Uterus (tissue), 4 donors: ENCODE results near the gene VWA8. TPM values are rescaled to one million over a fixed set of nuclear protein-coding genes. Genes with fewer than 3 reads are reported as not detected.

Experiments
- DNase-seq, 2 donors: peaks; one replicate each; pipeline ENCODE4 v3.0.0-alpha.2; 2019 to 2020
- H3K27ac ChIP-seq, 2 donors: fragments of 200-600 bp; sonication (generic); 1 replicate in 1 of 2; 2 replicates in 1 of 2; pipeline ENCODE4 v1.5.1; 2016 to 2018
- H3K27me3 ChIP-seq, 2 donors: fragments of 200-600 bp; sonication (generic); one replicate each; pipeline ENCODE4 v1.5.1; 2018 to 2019; ENCODE audit warnings: control low read depth in 1 of 2
- H3K36me3 ChIP-seq, 2 donors: fragments of 200-600 bp; sonication (generic); one replicate each; pipeline ENCODE4 v1.5.1; 2019; ENCODE audit warnings: control low read depth in 1 of 2
- H3K4me1 ChIP-seq, 2 donors: fragments of 200-600 bp; sonication (generic); one replicate each; pipeline ENCODE4 v1.5.1; 2018 to 2019; ENCODE audit warnings: control low read depth in 1 of 2
- H3K4me3 ChIP-seq, 2 donors: fragments of 200-600 bp; sonication (generic); 1 replicate in 1 of 2; 2 replicates in 1 of 2; pipeline ENCODE4 v1.5.1; 2018 to 2019; ENCODE audit warnings: mild to moderate bottlenecking in 1 of 2
- H3K9me3 ChIP-seq, 2 donors: fragments of 200-600 bp; sonication (generic); one replicate each; pipeline ENCODE4 v1.5.1; 2019; ENCODE audit warnings: control low read depth in 1 of 2
- POLR2A ChIP-seq, 2 donors: fragments of 450-650 bp; IDR thresholded peaks; one replicate each; pipeline ENCODE4 v1.6.1; 2016; ENCODE audit warnings: antibody characterized with exemption in 2 of 2, mild to moderate bottlenecking in 1 of 2, moderate library complexity in 1 of 2
- intact Hi-C: fragments of 100-400 bp; cut with DNase I; formaldehyde crosslinking; loops from one replicate; pipeline ENCODE4 v1.15.1; 2023; ENCODE audit warnings: low total_unique reads
- total RNA-seq, 4 donors: library from RNA; depleted of rRNA in 3 of 4; stranded (reverse); fragments of >200 nt in 3 of 4; gene quantifications; one replicate each; pipeline versions ENCODE4 v1.1.0 to v1.2.4, GENCODE V29; 2014 to 2023
- TF ChIP-seq, protein P1 (sequence below), 4 experiments: fragments of 200-600 bp in 2 of 4; fragments of 450-650 bp in 2 of 4; sonication (generic) in 2 of 4; IDR thresholded peaks; one replicate each; pipeline ENCODE4 v1.5.1; 2016 to 2019; ENCODE audit warnings: antibody characterized with exemption in 4 of 4, mild to moderate bottlenecking in 2 of 4, moderate library complexity in 1 of 4
- donor health status: DM: yes; HTN: yes; CAD: no.

VWA8 gene
- total RNA-seq, 4 donors from 2014 or later: 25.6 to 59.7 (median 37.5) TPM

DNA sequence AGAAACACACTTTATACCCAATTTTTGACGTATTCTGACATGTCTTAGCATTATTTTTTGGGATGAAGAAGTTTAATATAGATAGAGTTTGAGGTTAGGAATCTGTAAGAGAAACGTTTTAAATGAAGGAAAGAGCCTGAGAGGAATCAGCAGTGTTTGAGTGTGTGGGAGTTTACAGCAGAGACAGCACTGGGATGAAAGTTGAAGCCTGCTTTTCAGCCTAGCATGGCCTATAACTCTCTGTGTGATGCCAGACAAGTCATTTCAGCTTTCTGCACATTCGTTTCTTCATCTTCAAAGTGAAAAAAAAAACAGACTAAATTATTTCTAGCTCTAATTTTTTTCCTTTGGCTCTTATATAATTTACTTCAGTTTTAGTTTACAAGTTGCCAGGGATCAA is 326.5 kb downstream of the VWA8 start:
- peaks cover 5 to 15% of the 10 kb centered on the region in 2 donors for H3K4me1 ChIP-seq
- no peak for TF ChIP-seq POLR2A (IDR thresholded peaks at IDR 0.05)
- TF ChIP-seq, protein P1, sequence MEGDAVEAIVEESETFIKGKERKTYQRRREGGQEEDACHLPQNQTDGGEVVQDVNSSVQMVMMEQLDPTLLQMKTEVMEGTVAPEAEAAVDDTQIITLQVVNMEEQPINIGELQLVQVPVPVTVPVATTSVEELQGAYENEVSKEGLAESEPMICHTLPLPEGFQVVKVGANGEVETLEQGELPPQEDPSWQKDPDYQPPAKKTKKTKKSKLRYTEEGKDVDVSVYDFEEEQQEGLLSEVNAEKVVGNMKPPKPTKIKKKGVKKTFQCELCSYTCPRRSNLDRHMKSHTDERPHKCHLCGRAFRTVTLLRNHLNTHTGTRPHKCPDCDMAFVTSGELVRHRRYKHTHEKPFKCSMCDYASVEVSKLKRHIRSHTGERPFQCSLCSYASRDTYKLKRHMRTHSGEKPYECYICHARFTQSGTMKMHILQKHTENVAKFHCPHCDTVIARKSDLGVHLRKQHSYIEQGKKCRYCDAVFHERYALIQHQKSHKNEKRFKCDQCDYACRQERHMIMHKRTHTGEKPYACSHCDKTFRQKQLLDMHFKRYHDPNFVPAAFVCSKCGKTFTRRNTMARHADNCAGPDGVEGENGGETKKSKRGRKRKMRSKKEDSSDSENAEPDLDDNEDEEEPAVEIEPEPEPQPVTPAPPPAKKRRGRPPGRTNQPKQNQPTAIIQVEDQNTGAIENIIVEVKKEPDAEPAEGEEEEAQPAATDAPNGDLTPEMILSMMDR (IDR thresholded peaks at IDR 0.05): no peak
- H3K27ac ChIP-seq: peak overlapping the region in 1 of 2 donors; percentile 4
- H3K4me3 ChIP-seq: no peak overlapping the region
- intact Hi-C loops: no loop called here
- H3K27me3 ChIP-seq: no peaks in the 10 kb centered on the region
- H3K9me3 ChIP-seq: no peaks in the 10 kb centered on the region
- no peaks in the 10 kb centered on the region for H3K36me3 ChIP-seq
- no peak for DNase-seq

- DNase-seq: no peak
- H3K36me3 ChIP-seq: no peaks in the 10 kb centered on the region
- intact Hi-C loops: no loop called here
- H3K27me3 ChIP-seq: no peaks in the 10 kb centered on the region
- H3K9me3 ChIP-seq: no peaks in the 10 kb centered on the region
- no peak overlapping the region for H3K27ac ChIP-seq
- TF ChIP-seq, protein P1 (IDR thresholded peaks at IDR 0.05): no peak
- H3K4me3 ChIP-seq: no peak overlapping the region
- peaks cover 0 to 15% of the 10 kb centered on the region in 2 donors for H3K4me1 ChIP-seq
These were observed 327.1 kb downstream of the VWA8 start for GRCh38 chr13:41633776-41634175.

DNA sequence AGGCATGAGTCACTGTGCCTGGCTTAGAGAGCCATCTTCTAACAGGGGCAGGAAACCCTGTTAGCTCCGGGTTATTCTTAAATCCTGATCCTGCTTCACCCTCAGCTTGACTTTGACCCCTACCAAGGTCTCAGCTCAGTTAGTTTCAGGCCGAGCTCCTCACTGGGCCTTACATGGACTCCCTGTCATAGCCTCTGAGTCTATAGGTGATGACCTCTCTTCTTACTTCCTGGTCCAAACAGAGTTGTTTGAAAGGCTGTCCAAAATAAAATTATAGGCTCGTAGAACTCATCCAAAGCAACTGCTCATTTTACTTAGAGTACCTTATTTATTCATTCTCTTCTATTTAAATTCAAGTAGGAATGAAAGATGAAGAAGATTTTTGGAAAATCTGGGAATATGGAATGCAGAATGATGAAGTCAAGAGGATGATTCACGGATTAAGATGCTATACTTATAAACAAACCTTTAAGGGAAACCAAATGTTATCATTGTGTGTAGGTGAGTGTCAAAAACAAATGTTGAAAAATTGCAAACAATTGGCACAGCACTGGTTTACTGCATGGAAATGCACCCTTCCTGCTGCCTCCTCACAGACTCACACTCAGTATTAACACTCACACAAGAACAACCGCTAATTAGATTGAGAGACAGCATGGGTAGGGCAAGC is 329.5 kb downstream of the VWA8 start:
- intact Hi-C loops: no loop called here
- DNase-seq: no peak
- no peaks in the 10 kb centered on the region for H3K27me3 ChIP-seq
- no peak for TF ChIP-seq POLR2A (IDR thresholded peaks at IDR 0.05)
- TF ChIP-seq, protein P1 (IDR thresholded peaks at IDR 0.05): no peak
- no peak overlapping the region for H3K27ac ChIP-seq
- H3K9me3 ChIP-seq: no peaks in the 10 kb centered on the region
- H3K4me1 ChIP-seq: peaks cover 0 to 11% of the 10 kb centered on the region in 2 donors
- no peaks in the 10 kb centered on the region for H3K36me3 ChIP-seq
- H3K4me3 ChIP-seq: no peak overlapping the region

DNA sequence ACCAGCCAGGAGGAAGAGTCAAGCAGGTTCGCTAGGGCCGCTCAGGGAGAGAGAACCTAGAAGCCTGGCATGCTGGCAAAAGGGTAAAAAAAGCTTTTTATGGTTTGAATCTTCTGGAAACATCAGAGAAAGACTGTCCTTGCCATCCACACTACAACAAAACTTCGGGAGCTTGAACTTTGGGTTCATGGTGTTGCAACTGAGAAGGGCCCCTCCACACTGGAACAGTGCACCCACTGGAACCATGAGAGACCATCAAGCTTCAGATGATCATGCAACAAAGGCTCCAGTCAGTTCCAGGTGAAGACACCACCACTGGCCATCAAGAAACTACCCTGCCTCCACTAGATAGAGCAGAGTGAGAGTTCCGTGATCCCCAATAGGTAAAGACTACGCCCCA is 333.5 kb downstream of the VWA8 start:
- intact Hi-C loops: no loop called here
- no peak overlapping the region for H3K27ac ChIP-seq
- TF ChIP-seq POLR2A (IDR thresholded peaks at IDR 0.05): no peak
- TF ChIP-seq, protein P1 (IDR thresholded peaks at IDR 0.05): no peak
- no peaks in the 10 kb centered on the region for H3K36me3 ChIP-seq
- H3K9me3 ChIP-seq: no peaks in the 10 kb centered on the region
- no peaks in the 10 kb centered on the region for H3K27me3 ChIP-seq
- no peak overlapping the region for H3K4me3 ChIP-seq
- no peaks in the 10 kb centered on the region for H3K4me1 ChIP-seq
- no peak for DNase-seq

DNA sequence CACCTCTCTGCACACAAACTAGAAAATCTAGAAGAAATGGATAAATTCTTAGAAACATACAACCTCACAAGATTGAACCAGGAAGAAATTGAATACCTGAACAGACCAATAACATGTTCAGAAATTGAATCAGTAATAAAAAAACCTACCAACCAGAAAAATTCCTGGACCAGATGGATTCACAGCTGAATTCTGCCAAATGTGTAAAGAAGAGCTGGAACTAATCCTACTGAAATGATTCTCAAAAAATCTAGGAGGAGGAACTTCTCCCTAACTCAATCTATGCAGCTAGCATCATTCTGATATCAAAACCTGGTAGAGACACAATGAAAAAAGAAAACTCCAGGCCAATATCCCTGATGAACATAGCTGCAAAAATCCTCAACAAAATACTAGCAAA is 336.9 kb downstream of the VWA8 start:
- TF ChIP-seq, protein P1 (IDR thresholded peaks at IDR 0.05): no peak
- no peak for TF ChIP-seq POLR2A (IDR thresholded peaks at IDR 0.05)
- no peaks in the 10 kb centered on the region for H3K9me3 ChIP-seq
- DNase-seq: no peak
- H3K4me1 ChIP-seq: peaks cover 0 to 4% of the 10 kb centered on the region in 2 donors
- intact Hi-C loops: no loop called here
- H3K27me3 ChIP-seq: no peaks in the 10 kb centered on the region
- H3K4me3 ChIP-seq: no peak overlapping the region
- H3K27ac ChIP-seq: peak overlapping the region in 1 of 2 donors; percentile 83
- no peaks in the 10 kb centered on the region for H3K36me3 ChIP-seq
